CD4-positive, alpha-beta T cell treated with Interferon alpha-2 for 1 hour (primary cell): Measurements from ENCODE around the gene CCDC187.
A peak's percentile ranks its signal among the peaks of the same experiment; 100 is the strongest.

Experiments
- DNase-seq, 2 donors: peaks; one replicate each; pipeline ENCODE4 v3.0.0-alpha.2; 2020 to 2022

CCDC187 gene

GRCh38 chr9:136339173-136339957 lies 35.5 kb upstream of the CCDC187 start:
- DNase-seq: peak; percentile 34 to 46

- no peak for DNase-seq
These were observed 34.6 kb upstream of the CCDC187 start for GRCh38 chr9:136338511-136338910.

GRCh38 chr9:136337416-136338395 lies 33.8 kb upstream of the CCDC187 start:
- no peak for DNase-seq

GRCh38 chr9:136336881-136337280 lies 33.0 kb upstream of the CCDC187 start:
- no peak for DNase-seq

- no peak for DNase-seq
These were observed 32.4 kb upstream of the CCDC187 start for GRCh38 chr9:136336156-136336870.

GRCh38 chr9:136335296-136336155 lies 31.6 kb upstream of the CCDC187 start:
- DNase-seq: no peak

- DNase-seq: no peak
These were observed 30.6 kb upstream of the CCDC187 start for GRCh38 chr9:136334541-136334940.

- DNase-seq: no peak
These were observed 29.6 kb upstream of the CCDC187 start for GRCh38 chr9:136333486-136333885.

GRCh38 chr9:136333045-136333444 lies 29.2 kb upstream of the CCDC187 start:
- DNase-seq: no peak

GRCh38 chr9:136332482-136332983 lies 28.6 kb upstream of the CCDC187 start:
- DNase-seq: no peak

GRCh38 chr9:136331556-136332481 lies 27.9 kb upstream of the CCDC187 start:
- DNase-seq: no peak

- DNase-seq: no peak
These were observed 27.1 kb upstream of the CCDC187 start for GRCh38 chr9:136331030-136331429.

- DNase-seq: no peak
These were observed 26.6 kb upstream of the CCDC187 start for GRCh38 chr9:136330406-136330990.

- no peak for DNase-seq
These were observed 25.9 kb upstream of the CCDC187 start for GRCh38 chr9:136329636-136330405.

- no peak for DNase-seq
These were observed 25.3 kb upstream of the CCDC187 start for GRCh38 chr9:136329211-136329627.

GRCh38 chr9:136328622-136329041 lies 24.7 kb upstream of the CCDC187 start:
- no peak for DNase-seq

GRCh38 chr9:136328011-136328621 lies 24.2 kb upstream of the CCDC187 start:
- DNase-seq: no peak

GRCh38 chr9:136327304-136327974 lies 23.5 kb upstream of the CCDC187 start, which contains the start of gene GPSM1:
Gene GPSM1 (plus strand): TSS chr9:136327539. CDS start chr9:136327696, 157 bp downstream.
- DNase-seq: peak; percentile 34 to 59
